Stimulated activated CD4-positive, alpha-beta T cell treated with anti-CD3 and anti-CD28 coated beads, Interleukin-1b, Interleukin-23, amount 100 ng/mL, for 1 hour (primary cell): ENCODE results near the gene SH3PXD2A.

Experiments used
- DNase-seq, 2 donors: peaks; one replicate each; pipeline ENCODE4 v3.0.0-alpha.2; 2020; ENCODE audit warnings: low read depth in 2 of 2

SH3PXD2A gene

GRCh38 chr10:103855424-103855823 is at the start of gene SH3PXD2A:
Gene SH3PXD2A (minus strand): TSS chr10:103855576. CDS start chr10:103855266, 310 bp downstream.
- DNase-seq, result no peak

GRCh38 chr10:103901299-103901698 is 45.9 kb upstream of the SH3PXD2A start:
- no peak for DNase-seq

GRCh38 chr10:103899312-103899711 is 43.9 kb upstream of the SH3PXD2A start:
- no peak for DNase-seq

GRCh38 chr10:103897241-103897774 is 41.9 kb upstream of the SH3PXD2A start:
- no peak for DNase-seq

GRCh38 chr10:103896225-103896624 is 40.8 kb upstream of the SH3PXD2A start:
- DNase-seq, result no peak

- DNase-seq, result no peak
Observed at GRCh38 chr10:103895411-103896186, 40.2 kb upstream of the SH3PXD2A start.

- no peak for DNase-seq
Observed at GRCh38 chr10:103894441-103894864, 39.1 kb upstream of the SH3PXD2A start.

- no peak for DNase-seq
Observed at GRCh38 chr10:103893817-103894216, 38.4 kb upstream of the SH3PXD2A start.

GRCh38 chr10:103892181-103892580 is 36.8 kb upstream of the SH3PXD2A start:
- no peak for DNase-seq

GRCh38 chr10:103890688-103891087 is 35.3 kb upstream of the SH3PXD2A start:
- DNase-seq, result no peak

- DNase-seq, result no peak
Observed at GRCh38 chr10:103890194-103890658, 34.9 kb upstream of the SH3PXD2A start.

- DNase-seq, result no peak
Observed at GRCh38 chr10:103889121-103889720, 33.8 kb upstream of the SH3PXD2A start.

- no peak for DNase-seq
Observed at GRCh38 chr10:103888113-103888841, 32.9 kb upstream of the SH3PXD2A start.

- DNase-seq, result no peak
Observed at GRCh38 chr10:103885617-103886016, 30.2 kb upstream of the SH3PXD2A start.

- no peak for DNase-seq
Observed at GRCh38 chr10:103884681-103885139, 29.3 kb upstream of the SH3PXD2A start.

GRCh38 chr10:103882285-103883007 is 27.1 kb upstream of the SH3PXD2A start:
- DNase-seq, result no peak

GRCh38 chr10:103881416-103882284 is 26.3 kb upstream of the SH3PXD2A start:
- no peak for DNase-seq

GRCh38 chr10:103879831-103880230 is 24.5 kb upstream of the SH3PXD2A start:
- no peak for DNase-seq

- no peak for DNase-seq
Observed at GRCh38 chr10:103879409-103879808, 24.0 kb upstream of the SH3PXD2A start.

- no peak for DNase-seq
Observed at GRCh38 chr10:103877861-103878260, 22.5 kb upstream of the SH3PXD2A start.
